Measurements from ENCODE around the gene NAV1. TPM values are rescaled to one million over a fixed set of nuclear protein-coding genes. Genes with fewer than 3 reads are reported as not detected.
"Not testable (repeated sequence)": the region's sequence is repeated elsewhere in the genome, so short reads cannot be mapped to it uniquely, and the experiment has no call there.

NAV1 gene
- total RNA-seq, 2 donors from 2014 or later = 126 to 255 TPM

DNA sequence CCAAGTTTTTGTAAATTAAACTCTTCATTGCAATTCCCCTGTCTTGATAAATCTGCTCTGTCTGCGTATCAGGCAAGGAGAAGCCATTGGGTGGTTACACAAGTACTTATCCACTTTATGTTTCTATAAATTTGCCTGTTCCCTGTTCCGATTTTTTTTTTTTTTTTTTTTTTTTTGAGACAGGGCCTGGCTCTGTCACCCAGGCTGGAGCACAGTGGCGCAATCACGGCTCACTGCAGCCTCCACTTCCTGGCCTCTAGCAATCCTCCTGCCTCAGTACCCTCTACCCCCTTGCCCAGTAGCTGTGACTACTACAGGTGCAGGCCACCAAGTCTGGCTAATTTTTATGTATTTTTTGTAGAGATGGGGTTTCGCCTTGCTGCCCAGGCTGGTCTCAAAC is 20.9 kb upstream of the NAV1 start:
- ATAC-seq (ENCODE audit: insufficient number of reproducible peaks, low FRiP score, low read depth) = no peak
- Histone ChIP-seq H3K27ac (no peak overlapping the region), H3K36me3 (no peaks in the 10 kb centered on the region), H3K4me3 (no peak overlapping the region), H3K9me3 (no peaks in the 10 kb centered on the region), H3K4me1 (ENCODE audit: control insufficient read depth in 1 of 2, low read depth in 2 of 2) (peaks cover 0 to 4% of the 10 kb centered on the region in 2 donors), H3K27me3 (replicated peaks; ENCODE audit: insufficient read depth) (no peaks in the 10 kb centered on the region)
- DNase-seq (ENCODE audit: low spot score) = no peak
- TF ChIP-seq, protein P1, sequence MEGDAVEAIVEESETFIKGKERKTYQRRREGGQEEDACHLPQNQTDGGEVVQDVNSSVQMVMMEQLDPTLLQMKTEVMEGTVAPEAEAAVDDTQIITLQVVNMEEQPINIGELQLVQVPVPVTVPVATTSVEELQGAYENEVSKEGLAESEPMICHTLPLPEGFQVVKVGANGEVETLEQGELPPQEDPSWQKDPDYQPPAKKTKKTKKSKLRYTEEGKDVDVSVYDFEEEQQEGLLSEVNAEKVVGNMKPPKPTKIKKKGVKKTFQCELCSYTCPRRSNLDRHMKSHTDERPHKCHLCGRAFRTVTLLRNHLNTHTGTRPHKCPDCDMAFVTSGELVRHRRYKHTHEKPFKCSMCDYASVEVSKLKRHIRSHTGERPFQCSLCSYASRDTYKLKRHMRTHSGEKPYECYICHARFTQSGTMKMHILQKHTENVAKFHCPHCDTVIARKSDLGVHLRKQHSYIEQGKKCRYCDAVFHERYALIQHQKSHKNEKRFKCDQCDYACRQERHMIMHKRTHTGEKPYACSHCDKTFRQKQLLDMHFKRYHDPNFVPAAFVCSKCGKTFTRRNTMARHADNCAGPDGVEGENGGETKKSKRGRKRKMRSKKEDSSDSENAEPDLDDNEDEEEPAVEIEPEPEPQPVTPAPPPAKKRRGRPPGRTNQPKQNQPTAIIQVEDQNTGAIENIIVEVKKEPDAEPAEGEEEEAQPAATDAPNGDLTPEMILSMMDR (IDR thresholded peaks at IDR 0.05) = no peak

DNA sequence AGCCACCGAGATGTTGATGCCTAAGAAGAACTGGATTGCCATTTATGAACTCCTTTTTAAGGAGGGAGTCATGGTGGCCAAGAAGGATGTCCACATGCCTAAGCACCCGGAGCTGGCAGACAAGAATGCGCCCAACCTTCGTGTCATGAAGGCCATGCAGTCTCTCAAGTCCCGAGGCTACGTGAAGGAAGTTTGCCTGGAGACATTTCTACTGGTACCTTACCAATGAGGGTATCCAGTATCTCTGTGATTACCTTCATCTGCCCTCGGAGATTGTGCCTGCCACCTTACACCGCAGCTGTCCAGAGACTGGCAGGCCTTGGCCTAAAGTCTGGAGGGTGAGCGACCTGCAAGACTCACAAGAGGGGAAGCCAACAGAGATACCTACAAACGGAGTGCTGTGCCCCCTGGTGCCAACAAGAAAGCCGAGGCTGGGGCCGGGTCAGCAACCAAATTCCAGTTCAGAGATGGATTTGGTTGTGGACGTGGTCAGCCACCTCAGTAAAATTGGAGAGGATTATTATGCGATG is 18.8 kb upstream of the NAV1 start:
- H3K4me3 ChIP-seq; ATAC-seq (ENCODE audit: insufficient number of reproducible peaks, low FRiP score, low read depth); H3K4me1 ChIP-seq (ENCODE audit: control insufficient read depth in 1 of 2, low read depth in 2 of 2); H3K9me3 ChIP-seq; DNase-seq (ENCODE audit: low spot score); H3K27me3 ChIP-seq (replicated peaks; ENCODE audit: insufficient read depth); H3K27ac ChIP-seq; H3K36me3 ChIP-seq: not testable (repeated sequence)

DNA sequence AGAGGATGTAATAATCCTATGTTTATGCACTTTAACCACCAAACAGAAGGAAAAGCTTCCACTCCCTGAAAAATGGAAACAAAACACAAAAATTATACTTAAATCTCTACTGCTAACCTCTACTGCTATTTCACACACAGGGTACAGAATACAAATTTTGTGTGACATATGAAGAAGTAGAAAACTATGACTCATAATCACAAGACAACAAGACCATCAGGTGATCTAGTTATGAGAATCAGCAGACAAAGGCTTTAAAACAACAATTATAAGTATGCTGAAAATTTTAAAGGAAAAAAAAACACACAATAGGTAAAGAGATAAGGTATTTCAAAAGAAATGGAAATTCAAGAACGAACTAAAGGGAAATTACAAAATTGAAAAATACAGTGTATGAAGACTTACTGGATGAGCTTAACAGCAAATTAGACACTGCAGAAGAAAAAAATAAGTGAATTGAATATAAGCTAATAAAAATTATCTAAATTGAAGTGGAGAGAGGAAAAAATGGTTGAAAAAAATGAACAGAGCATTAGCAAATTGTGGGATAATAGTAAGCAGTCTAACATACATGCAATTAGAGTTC is 13.6 kb upstream of the NAV1 start:
- H3K36me3 ChIP-seq = no peaks in the 10 kb centered on the region
- H3K4me1 ChIP-seq (ENCODE audit: control insufficient read depth in 1 of 2, low read depth in 2 of 2) = peaks cover 0 to 1% of the 10 kb centered on the region in 2 donors
- H3K4me3 ChIP-seq = no peak overlapping the region
- ATAC-seq (ENCODE audit: insufficient number of reproducible peaks, low FRiP score, low read depth) = no peak
- no peaks in the 10 kb centered on the region for H3K27me3 ChIP-seq (replicated peaks; ENCODE audit: insufficient read depth)
- no peak overlapping the region for H3K27ac ChIP-seq
- TF ChIP-seq, protein P1 (IDR thresholded peaks at IDR 0.05) = no peak
- no peaks in the 10 kb centered on the region for H3K9me3 ChIP-seq
- DNase-seq (ENCODE audit: low spot score) = no peak

DNA sequence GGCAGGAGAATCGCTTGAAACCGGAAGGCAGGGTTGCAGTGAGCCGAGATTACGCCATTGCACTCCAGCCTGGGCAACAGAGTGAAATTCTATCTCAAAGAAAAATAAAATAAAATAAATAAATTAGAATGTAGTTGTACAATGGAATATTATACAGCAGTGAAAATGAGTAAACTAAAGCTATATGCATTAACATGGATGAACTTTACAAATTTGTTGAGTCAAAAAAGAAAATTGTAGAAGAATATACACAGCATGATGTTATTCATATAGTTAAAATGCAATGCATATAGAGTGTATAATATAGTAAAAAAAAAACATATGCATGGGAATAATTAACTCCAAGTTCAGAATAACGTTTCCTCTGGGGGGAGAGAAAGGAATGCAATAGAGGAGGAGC is 11.0 kb upstream of the NAV1 start:
- no peaks in the 10 kb centered on the region for H3K9me3 ChIP-seq
- peaks cover 8 to 24% of the 10 kb centered on the region in 2 donors for H3K4me1 ChIP-seq (ENCODE audit: control insufficient read depth in 1 of 2, low read depth in 2 of 2)
- H3K27ac ChIP-seq = no peak overlapping the region
- ATAC-seq (ENCODE audit: insufficient number of reproducible peaks, low FRiP score, low read depth) (no peak), DNase-seq (ENCODE audit: low spot score) (no peak)
- no peaks in the 10 kb centered on the region for H3K36me3 ChIP-seq
- no peaks in the 10 kb centered on the region for H3K27me3 ChIP-seq (replicated peaks; ENCODE audit: insufficient read depth)
- TF ChIP-seq, protein P1 (IDR thresholded peaks at IDR 0.05) = no peak
- no peak overlapping the region for H3K4me3 ChIP-seq

DNA sequence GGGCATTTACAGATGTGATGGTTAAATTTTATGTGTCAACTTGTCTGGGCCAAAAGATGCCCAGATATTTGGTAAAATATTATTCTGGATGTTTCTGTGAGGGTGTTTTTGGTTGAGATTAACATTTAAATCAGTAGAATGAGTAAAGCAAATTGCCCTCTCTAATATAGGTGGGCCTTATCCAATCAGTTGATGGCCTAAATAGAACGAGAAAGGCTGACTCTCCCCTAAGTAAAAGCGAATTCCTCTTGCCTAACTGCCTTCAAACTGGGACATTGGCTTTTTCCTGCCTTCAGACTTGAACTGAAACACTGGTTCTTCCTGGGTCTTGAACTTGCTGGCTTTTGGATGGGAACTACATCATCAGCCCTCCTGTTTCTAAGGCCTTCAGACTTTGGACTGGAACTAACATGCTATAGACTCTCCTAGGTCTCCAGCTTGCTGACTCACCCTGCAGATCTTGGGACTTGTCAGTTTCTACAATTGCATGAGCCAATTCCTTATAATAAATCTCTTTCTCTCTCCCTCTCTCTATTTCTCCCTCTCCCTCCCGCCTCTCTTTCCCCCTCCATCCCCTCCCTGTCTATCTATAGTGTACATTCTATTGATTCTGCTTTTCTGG is 10.2 kb upstream of the NAV1 start:
- H3K9me3 ChIP-seq = no peaks in the 10 kb centered on the region
- H3K36me3 ChIP-seq = no peaks in the 10 kb centered on the region
- no peak for ATAC-seq (ENCODE audit: insufficient number of reproducible peaks, low FRiP score, low read depth)
- DNase-seq (ENCODE audit: low spot score) = no peak
- no peak overlapping the region for H3K27ac ChIP-seq
- peaks cover 8 to 29% of the 10 kb centered on the region in 2 donors for H3K4me1 ChIP-seq (ENCODE audit: control insufficient read depth in 1 of 2, low read depth in 2 of 2)
- no peak overlapping the region for H3K4me3 ChIP-seq
- TF ChIP-seq, protein P1 (IDR thresholded peaks at IDR 0.05) = no peak
- no peaks in the 10 kb centered on the region for H3K27me3 ChIP-seq (replicated peaks; ENCODE audit: insufficient read depth)

All from thoracic aorta (tissue), 2 donors.